Right lobe of liver (tissue), 4 donors: Measurements from ENCODE around the gene YIF1A.

Experiments
- CTCF ChIP-seq, 4 donors: fragments of 200-600 bp in 3 of 4; fragments of 450-650 bp in 1 of 4; IDR thresholded peaks; one replicate each; pipeline versions ENCODE4 v1.5.1 to v1.8.0; 2016 to 2022; ENCODE audit warnings: antibody characterized with exemption in 4 of 4, mild to moderate bottlenecking in 2 of 4
- POLR2A ChIP-seq: fragments of 450-650 bp; IDR thresholded peaks from one replicate; pipeline ENCODE4 v1.6.1; 2017; ENCODE audit warnings: antibody characterized with exemption, mild to moderate bottlenecking
- donor health status: DM: no; HTN: no; CAD: no.
- donor health status: DM: no; HTN: no; CAD: no.
- donor health status: DM: no; HTN: yes; CAD: no.

- TF ChIP-seq CTCF (IDR thresholded peaks at IDR 0.05) (no peak), POLR2A (no peak)
Measured at GRCh38 chr11:66262696-66263095, 26.2 kb downstream of the YIF1A start.
